Measurements from ENCODE around the gene RITA1. TPM values are rescaled to one million over a fixed set of nuclear protein-coding genes. Genes with fewer than 3 reads are reported as not detected.

The RITA1 gene
- total and polyA plus RNA-seq, 8 donors = 4.1 to 19.2 (median 9.9) TPM

- Histone ChIP-seq H3K36me3 (peaks cover 13 to 54% (median 50%) of the 10 kb centered on the region in 4 donors), H3K4me3 (no peak overlapping the region), H3K27me3 (no peaks in the 10 kb centered on the region), H3K27ac (peak overlapping the region in 3 of 5 donors; percentile 14 to 26 (median 21)), H3K4me1 (peaks cover 19 to 86% (median 36%) of the 10 kb centered on the region in 4 donors), H3K9me3 (no peaks in the 10 kb centered on the region)
- WGBS, 5 donors = 75 to 87% (median 77%) methylated on average over 5 of the region's 5 CpGs
- TF ChIP-seq EP300 (IDR thresholded peaks at IDR 0.05) (no peak), POLR2A (IDR thresholded peaks at IDR 0.05) (no peak), CTCF (IDR thresholded peaks at IDR 0.05) (no peak), POLR2AphosphoS5 (IDR thresholded peaks at IDR 0.05) (no peak)
- DNase-seq = peak in 1 of 2 donors; percentile 10
- intact Hi-C loops (cut with DNase I; ENCODE audit: low total_unique reads) = no loop called here
Measured at GRCh38 chr12:113236539-113237399, 51.2 kb downstream of the RITA1 start.

DNA sequence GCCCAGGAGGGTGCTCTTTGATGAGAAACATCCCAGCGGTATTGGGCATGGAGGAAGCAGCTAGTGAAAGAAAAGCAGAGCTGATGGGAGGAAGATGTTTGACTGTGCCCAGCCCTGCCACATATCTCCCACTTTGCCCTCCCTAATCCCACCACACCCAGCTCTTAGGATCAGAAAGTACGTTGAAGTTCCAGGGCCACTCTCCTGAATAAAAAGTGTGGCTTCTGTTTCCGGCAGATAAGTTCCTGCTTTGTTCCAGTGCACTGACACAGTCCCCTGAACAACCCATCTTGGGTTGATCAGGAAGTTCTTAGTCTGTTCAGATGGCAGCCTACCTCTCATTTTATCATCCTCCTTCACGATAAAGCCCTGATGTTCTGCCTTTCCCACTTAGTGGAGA, 52.2 kb downstream of the RITA1 start:
- peak overlapping the region in 2 of 5 donors; percentile 6 to 14 for H3K27ac ChIP-seq
- H3K9me3 ChIP-seq = no peaks in the 10 kb centered on the region
- H3K36me3 ChIP-seq = peaks cover 11 to 48% (median 40%) of the 10 kb centered on the region in 4 donors
- no peaks in the 10 kb centered on the region for H3K27me3 ChIP-seq
- WGBS, 5 donors = 65 to 93% (median 68%) methylated on average over 4 of the region's 4 CpGs
- TF ChIP-seq CTCF (IDR thresholded peaks at IDR 0.05) = no peak
- TF ChIP-seq POLR2AphosphoS5 (IDR thresholded peaks at IDR 0.05) = no peak
- H3K4me3 ChIP-seq = no peak overlapping the region
- intact Hi-C loops (cut with DNase I; ENCODE audit: low total_unique reads) = no loop called here
- peaks cover 28 to 86% (median 41%) of the 10 kb centered on the region in 4 donors for H3K4me1 ChIP-seq
- peak in 1 of 2 donors; percentile 8 for DNase-seq

DNA sequence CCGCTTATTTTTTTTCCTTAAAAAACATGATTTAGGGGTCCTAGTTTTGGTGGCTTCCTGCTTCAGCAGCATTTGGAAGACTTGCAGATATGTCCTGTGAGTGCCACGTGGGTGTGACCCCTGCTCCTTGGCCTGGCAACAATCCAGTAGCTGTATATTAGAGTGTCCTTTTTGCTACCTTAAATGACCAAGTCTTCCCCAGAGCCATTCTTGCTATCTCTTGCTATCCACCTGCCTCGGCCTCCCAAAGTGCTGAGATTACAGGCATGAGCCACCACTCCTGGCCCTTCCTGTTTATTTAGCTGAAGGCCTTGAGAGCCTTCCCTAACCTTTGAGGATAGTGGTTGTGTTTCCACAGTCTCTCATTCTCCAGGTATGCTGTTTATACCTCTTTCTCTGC, 52.8 kb downstream of the RITA1 start:
- Histone ChIP-seq H3K27ac (peak overlapping the region in 1 of 5 donors; percentile 6), H3K9me3 (no peaks in the 10 kb centered on the region), H3K27me3 (no peaks in the 10 kb centered on the region), H3K4me1 (peaks cover 33 to 86% (median 42%) of the 10 kb centered on the region in 4 donors), H3K4me3 (no peak overlapping the region), H3K36me3 (peaks cover 5 to 47% (median 35%) of the 10 kb centered on the region in 4 donors)
- WGBS, 5 donors = 60 to 77% (median 60%) methylated on average over 3 of the region's 3 CpGs
- intact Hi-C loops (cut with DNase I; ENCODE audit: low total_unique reads) = no loop called here
- no peak for DNase-seq
- TF ChIP-seq POLR2A (IDR thresholded peaks at IDR 0.05) (no peak), CTCF (IDR thresholded peaks at IDR 0.05) (no peak), POLR2AphosphoS5 (IDR thresholded peaks at IDR 0.05) (no peak), EP300 (IDR thresholded peaks at IDR 0.05) (no peak)

GRCh38 chr12:113239288-113239771, 53.8 kb downstream of the RITA1 start:
- Histone ChIP-seq H3K27me3 (no peaks in the 10 kb centered on the region), H3K9me3 (no peaks in the 10 kb centered on the region), H3K4me1 (peaks cover 43 to 86% (median 49%) of the 10 kb centered on the region in 4 donors), H3K27ac (peak overlapping the region in 4 of 5 donors; percentile 16 to 50 (median 45)), H3K36me3 (peaks cover 0 to 37% (median 24%) of the 10 kb centered on the region in 4 donors), H3K4me3 (no peak overlapping the region)
- DNase-seq = no peak
- 69 to 87% (median 77%) methylated on average over 3 of the region's 3 CpGs for WGBS, 5 donors
- TF ChIP-seq CTCF (IDR thresholded peaks at IDR 0.05) = no peak
- TF ChIP-seq POLR2A (IDR thresholded peaks at IDR 0.05) = no peak
- no peak for TF ChIP-seq EP300 (IDR thresholded peaks at IDR 0.05)
- TF ChIP-seq POLR2AphosphoS5 (IDR thresholded peaks at IDR 0.05) = no peak
- intact Hi-C loops (cut with DNase I; ENCODE audit: low total_unique reads) = no loop called here
